Activated B cell treated with CpG ODN at 0.5 μM for 24 hours (primary cell): ENCODE results near the gene DENND2C. TPM values are rescaled to one million over a fixed set of nuclear protein-coding genes. Genes with fewer than 3 reads are reported as not detected.

Experiments used
- ATAC-seq: fragments of 200-7000 bp; cut with Tn5 transposase; one replicate; pipeline ENCODE4 v1.10.0; 2021; ENCODE audit warnings: low read depth, mild to moderate bottlenecking, moderate library complexity
- CTCF ChIA-PET: fragments of 350-600 bp; sonication (Branson Sonifier 250); formaldehyde crosslinking; loops from one replicate; lab custom pipeline; 2021; ENCODE audit warnings: antibody characterized with exemption; lab: Charles Lee
- POLR2A ChIA-PET: fragments of 350-600 bp; sonication (Branson Sonifier 250); formaldehyde crosslinking; loops from one replicate; lab custom pipeline; 2021; ENCODE audit warnings: antibody characterized with exemption; lab: Charles Lee
- DNase-seq: peaks from one replicate; pipeline ENCODE4 v3.0.0; 2022
- H3K27ac Mint-ChIP-seq: one replicate; pipeline ENCODE4 v1.8.0; 2020; ENCODE audit warnings: mixed read lengths
- H3K27me3 Mint-ChIP-seq: one replicate; pipeline ENCODE4 v1.8.0; 2021; ENCODE audit warnings: mixed read lengths
- H3K36me3 Mint-ChIP-seq: one replicate; pipeline ENCODE4 v1.8.0; 2021; ENCODE audit warnings: low read depth, mixed read lengths
- H3K4me1 Mint-ChIP-seq: one replicate; pipeline ENCODE4 v1.8.0; 2021; ENCODE audit warnings: mixed read lengths
- H3K4me3 Mint-ChIP-seq: one replicate; pipeline ENCODE4 v1.8.0; 2020; ENCODE audit warnings: mild to moderate bottlenecking, mixed read lengths
- H3K9me3 Mint-ChIP-seq: one replicate; pipeline ENCODE4 v1.8.0; 2020; ENCODE audit warnings: mixed read lengths
- CTCF ChIP-seq: fragments of 200-600 bp; IDR thresholded peaks from one replicate; pipeline ENCODE4 v1.8.0; 2022; ENCODE audit warnings: antibody characterized with exemption, mild to moderate bottlenecking
- intact Hi-C: fragments of 100-400 bp; cut with micrococcal nuclease; formaldehyde crosslinking; loops from one replicate; pipeline ENCODE4 v1.15.1; 2024
- total RNA-seq: library from RNA; stranded (reverse); gene quantifications from 2 replicates; pipeline ENCODE4 v1.2.3, GENCODE V29; 2022

Gene DENND2C
- total RNA-seq, 1 donor from 2014 or later: 0.20 TPM

- Mint-ChIP-seq H3K27me3 (peaks cover 5% of the 10 kb centered on the region), H3K4me1 (no peaks in the 10 kb centered on the region), H3K36me3 (no peaks in the 10 kb centered on the region), H3K9me3 (no peaks in the 10 kb centered on the region), H3K4me3 (no peak overlapping the region), H3K27ac (no peak overlapping the region)
- ATAC-seq (no peak), DNase-seq (no peak)
- TF ChIP-seq CTCF: no peak
- ChIA-PET POLR2A (no interaction called here), CTCF (no interaction called here)
- intact Hi-C loops: no loop called here
Observed at GRCh38 chr1:114540272-114540671, 129.6 kb downstream of the DENND2C start.

- CTCF ChIA-PET: no interaction called here
- H3K27ac Mint-ChIP-seq: no peak overlapping the region
- no peaks in the 10 kb centered on the region for H3K4me1 Mint-ChIP-seq
- H3K4me3 Mint-ChIP-seq: no peak overlapping the region
- intact Hi-C loops: no loop called here
- TF ChIP-seq CTCF: no peak
- H3K9me3 Mint-ChIP-seq: no peaks in the 10 kb centered on the region
- no peak for ATAC-seq
- no peaks in the 10 kb centered on the region for H3K36me3 Mint-ChIP-seq
- H3K27me3 Mint-ChIP-seq: no peaks in the 10 kb centered on the region
- POLR2A ChIA-PET: no interaction called here
- no peak for DNase-seq
Observed at GRCh38 chr1:114536043-114536442, 133.8 kb downstream of the DENND2C start.

GRCh38 chr1:114535401-114535800 is 134.4 kb downstream of the DENND2C start:
- Mint-ChIP-seq H3K9me3 (no peaks in the 10 kb centered on the region), H3K36me3 (no peaks in the 10 kb centered on the region), H3K27me3 (no peaks in the 10 kb centered on the region), H3K4me1 (no peaks in the 10 kb centered on the region), H3K27ac (no peak overlapping the region), H3K4me3 (no peak overlapping the region)
- intact Hi-C loops: no loop called here
- no peak for TF ChIP-seq CTCF
- CTCF ChIA-PET: no interaction called here
- DNase-seq: no peak
- ATAC-seq: no peak
- POLR2A ChIA-PET: no interaction called here

Other genes starting within 250 kb of the DENND2C start
- gene TRIM33, start 158.8 kb downstream of the DENND2C start, total RNA-seq: 38.4 and 41.2 TPM in 2 replicates
- gene BCAS2, start 88.4 kb downstream of the DENND2C start, total RNA-seq: 33.1 and 36.3 TPM in 2 replicates
- gene AMPD1, start 25.5 kb upstream of the DENND2C start, total RNA-seq: not detected in 2 replicates
- gene NRAS, start 46.7 kb upstream of the DENND2C start, total RNA-seq: 53.3 and 55.5 TPM in 2 replicates
- 416 and 424 TPM in 2 replicates for gene CSDE1, start 87.9 kb upstream of the DENND2C start, total RNA-seq
- gene SIKE1, start 110.6 kb upstream of the DENND2C start, total RNA-seq: 38.4 and 44.2 TPM in 2 replicates
- not detected in 2 replicates for gene SYCP1, start 184.8 kb upstream of the DENND2C start, total RNA-seq